ENCODE measurements around the gene SOX6.

SOX6 gene

GRCh38 chr11:16358726-16359125, 2.4 kb upstream of the SOX6 start:
- H3K36me3 ChIP-seq (replicated peaks; ENCODE audit: insufficient read depth, low read length): no peaks in the 10 kb centered on the region
- no peak overlapping the region for H3K4me3 ChIP-seq (ENCODE audit: low read length)
- no peak for DNase-seq
- H3K27ac ChIP-seq (ENCODE audit: low read length): no peak overlapping the region
- H3K79me2 ChIP-seq (ENCODE audit: low read length): no peaks in the 10 kb centered on the region
- H3F3A ChIP-seq (ENCODE audit: insufficient read depth, low read length): no peaks in the 10 kb centered on the region
- H3K4me1 ChIP-seq (ENCODE audit: low read length): no peaks in the 10 kb centered on the region
- no peak overlapping the region for H2AFZ ChIP-seq (ENCODE audit: low read length)
- no peak for TF ChIP-seq EZH2 (optimal IDR thresholded peaks at IDR 0.05; ENCODE audit: low read depth, low read length)
- TF ChIP-seq CTCF (IDR thresholded peaks at IDR 0.05; ENCODE audit: low read length): no peak
- no peak for TF ChIP-seq EZH2phosphoT487 (IDR thresholded peaks at IDR 0.05; ENCODE audit: low read length)
- H3K9me2 ChIP-seq (replicated peaks; ENCODE audit: insufficient read depth, low read length): no peaks in the 10 kb centered on the region
- no peak overlapping the region for H3K4me2 ChIP-seq (ENCODE audit: low read depth, low read length)
- no peaks in the 10 kb centered on the region for H4K20me1 ChIP-seq (ENCODE audit: insufficient read depth, low read length)
- H3K9ac ChIP-seq (ENCODE audit: low read length): no peak overlapping the region
- H3K27me3 ChIP-seq (replicated peaks; ENCODE audit: insufficient read depth, low read length): no peaks in the 10 kb centered on the region
- H3K9me3 ChIP-seq (replicated peaks; ENCODE audit: insufficient read depth, low read length): no peaks in the 10 kb centered on the region

GRCh38 chr11:16357775-16358174, 1.4 kb upstream of the SOX6 start:
- DNase-seq: no peak
- Histone ChIP-seq H4K20me1 (ENCODE audit: insufficient read depth, low read length) (no peaks in the 10 kb centered on the region), H3K36me3 (replicated peaks; ENCODE audit: insufficient read depth, low read length) (no peaks in the 10 kb centered on the region), H3K4me1 (ENCODE audit: low read length) (no peaks in the 10 kb centered on the region), H2AFZ (ENCODE audit: low read length) (no peak overlapping the region), H3K79me2 (ENCODE audit: low read length) (no peaks in the 10 kb centered on the region), H3K4me2 (ENCODE audit: low read depth, low read length) (no peak overlapping the region), H3F3A (ENCODE audit: insufficient read depth, low read length) (no peaks in the 10 kb centered on the region), H3K4me3 (ENCODE audit: low read length) (no peak overlapping the region), H3K9me3 (replicated peaks; ENCODE audit: insufficient read depth, low read length) (no peaks in the 10 kb centered on the region), H3K9me2 (replicated peaks; ENCODE audit: insufficient read depth, low read length) (no peaks in the 10 kb centered on the region), H3K9ac (ENCODE audit: low read length) (no peak overlapping the region), H3K27me3 (replicated peaks; ENCODE audit: insufficient read depth, low read length) (no peaks in the 10 kb centered on the region), H3K27ac (ENCODE audit: low read length) (no peak overlapping the region)
- TF ChIP-seq EZH2phosphoT487 (IDR thresholded peaks at IDR 0.05; ENCODE audit: low read length) (no peak), CTCF (IDR thresholded peaks at IDR 0.05; ENCODE audit: low read length) (no peak), EZH2 (optimal IDR thresholded peaks at IDR 0.05; ENCODE audit: low read depth, low read length) (no peak)

GRCh38 chr11:16356761-16357393, 531 bp upstream of the SOX6 start:
- H2AFZ ChIP-seq (ENCODE audit: low read length): no peak overlapping the region
- H3K9me2 ChIP-seq (replicated peaks; ENCODE audit: insufficient read depth, low read length): no peaks in the 10 kb centered on the region
- H4K20me1 ChIP-seq (ENCODE audit: insufficient read depth, low read length): no peaks in the 10 kb centered on the region
- H3K9ac ChIP-seq (ENCODE audit: low read length): no peak overlapping the region
- H3F3A ChIP-seq (ENCODE audit: insufficient read depth, low read length): no peaks in the 10 kb centered on the region
- no peaks in the 10 kb centered on the region for H3K27me3 ChIP-seq (replicated peaks; ENCODE audit: insufficient read depth, low read length)
- DNase-seq: no peak
- TF ChIP-seq EZH2 (optimal IDR thresholded peaks at IDR 0.05; ENCODE audit: low read depth, low read length) (no peak), CTCF (IDR thresholded peaks at IDR 0.05; ENCODE audit: low read length) (no peak), EZH2phosphoT487 (IDR thresholded peaks at IDR 0.05; ENCODE audit: low read length) (no peak)
- no peaks in the 10 kb centered on the region for H3K4me1 ChIP-seq (ENCODE audit: low read length)
- no peak overlapping the region for H3K27ac ChIP-seq (ENCODE audit: low read length)
- H3K4me2 ChIP-seq (ENCODE audit: low read depth, low read length): no peak overlapping the region
- H3K9me3 ChIP-seq (replicated peaks; ENCODE audit: insufficient read depth, low read length): no peaks in the 10 kb centered on the region
- no peak overlapping the region for H3K4me3 ChIP-seq (ENCODE audit: low read length)
- no peaks in the 10 kb centered on the region for H3K36me3 ChIP-seq (replicated peaks; ENCODE audit: insufficient read depth, low read length)
- H3K79me2 ChIP-seq (ENCODE audit: low read length): no peaks in the 10 kb centered on the region

Data from MM.1S (cell line).